Kidney capillary endothelial cell (primary cell): Measurements from ENCODE around the gene FRMD4B.
"Not testable (repeated sequence)": the region's sequence is repeated elsewhere in the genome, so short reads cannot be mapped to it uniquely, and the experiment has no call there.

Source experiments
- DNase-seq: peaks from one replicate; pipeline ENCODE4 v3.0.0-alpha.2; 2018; ENCODE audit warnings: low spot score

The FRMD4B gene

GRCh38 chr3:69283496-69283895 lies 102.4 kb downstream of the FRMD4B start:
- no peak for DNase-seq

GRCh38 chr3:69282181-69282580 lies 103.7 kb downstream of the FRMD4B start:
- DNase-seq, result no peak

GRCh38 chr3:69277403-69277802 lies 108.5 kb downstream of the FRMD4B start:
- DNase-seq, result not testable (repeated sequence)

GRCh38 chr3:69276884-69277283 lies 109.0 kb downstream of the FRMD4B start:
- no peak for DNase-seq

- not testable (repeated sequence) for DNase-seq
Observed at GRCh38 chr3:69276191-69276590, 109.7 kb downstream of the FRMD4B start.

GRCh38 chr3:69273896-69274295 lies 112.0 kb downstream of the FRMD4B start:
- peak; percentile 59 for DNase-seq

- DNase-seq, result no peak
Observed at GRCh38 chr3:69272556-69272955, 113.3 kb downstream of the FRMD4B start.

GRCh38 chr3:69271098-69271497 lies 114.8 kb downstream of the FRMD4B start:
- no peak for DNase-seq

GRCh38 chr3:69266585-69266984 lies 119.3 kb downstream of the FRMD4B start:
- no peak for DNase-seq

GRCh38 chr3:69266071-69266470 lies 119.8 kb downstream of the FRMD4B start:
- DNase-seq, result not testable (repeated sequence)

GRCh38 chr3:69260843-69261405 lies 125.0 kb downstream of the FRMD4B start:
- DNase-seq, result not testable (repeated sequence)

GRCh38 chr3:69260216-69260787 lies 125.6 kb downstream of the FRMD4B start:
- DNase-seq, result no peak

GRCh38 chr3:69259125-69259524 lies 126.8 kb downstream of the FRMD4B start:
- no peak for DNase-seq

- no peak for DNase-seq
Observed at GRCh38 chr3:69255928-69256327, 130.0 kb downstream of the FRMD4B start.

- no peak for DNase-seq
Observed at GRCh38 chr3:69254351-69254750, 131.5 kb downstream of the FRMD4B start.

GRCh38 chr3:69252631-69253030 lies 133.3 kb downstream of the FRMD4B start:
- DNase-seq, result no peak

GRCh38 chr3:69252141-69252540 lies 133.7 kb downstream of the FRMD4B start:
- DNase-seq, result no peak

- no peak for DNase-seq
Observed at GRCh38 chr3:69251078-69251805, 134.6 kb downstream of the FRMD4B start.

GRCh38 chr3:69250014-69250413 lies 135.9 kb downstream of the FRMD4B start:
- DNase-seq, result no peak

GRCh38 chr3:69249001-69249400 lies 136.9 kb downstream of the FRMD4B start:
- no peak for DNase-seq

GRCh38 chr3:69248436-69248835 lies 137.5 kb downstream of the FRMD4B start:
- DNase-seq, result no peak

- no peak for DNase-seq
Observed at GRCh38 chr3:69246612-69247011, 139.3 kb downstream of the FRMD4B start.

- DNase-seq, result no peak
Observed at GRCh38 chr3:69244039-69244438, 141.8 kb downstream of the FRMD4B start.

GRCh38 chr3:69241769-69242168 lies 144.1 kb downstream of the FRMD4B start:
- DNase-seq, result no peak
